SK-N-SH (cell line): ENCODE results near the gene ASB8. TPM values are rescaled to one million over a fixed set of nuclear protein-coding genes. Genes with fewer than 3 reads are reported as not detected.

Experiments
- CTCF ChIA-PET: fragments of 300-600, 350-600 bp; formaldehyde crosslinking; extraction: SDS; loops from one replicate; lab custom pipeline; 2021; lab: Yijun Ruan, JAX
- POLR2A ChIA-PET: fragments of 350-600 bp; sonication (Branson Sonifier 250); formaldehyde crosslinking; extraction: SDS; loops from one replicate; lab custom pipeline; 2020; ENCODE audit warnings: antibody characterized with exemption, inconsistent platforms; lab: Yijun Ruan, JAX
- DNase-seq: peaks from one replicate; pipeline ENCODE4 v3.0.0; 2012
- H2AFZ ChIP-seq: fragments of 200-600 bp; sonication (generic); 2 replicates; pipeline ENCODE4 v1.8.1; 2016; ENCODE audit warnings: antibody characterized with exemption, mild to moderate bottlenecking, low read depth
- H3F3A ChIP-seq: fragments of 200-600 bp; sonication (generic); replicated peaks from 2 replicates; pipeline ENCODE3; 2016; ENCODE audit warnings: antibody characterized with exemption, mild to moderate bottlenecking; ENCODE audit not compliant: insufficient read depth
- H3K27ac ChIP-seq, 2 experiments: fragments of 200-500 bp in 1 of 2; fragments of 200-600 bp in 1 of 2; sonication (Bioruptor generic) in 1 of 2; sonication (generic), shearing (Covaris generic) in 1 of 2; 2 replicates each; pipeline versions ENCODE4 v1.5.1 to v1.6.1; 2014 to 2016; ENCODE audit warnings: low read depth in 2 of 2, inconsistent platforms in 1 of 2, low read length in 1 of 2, mild to moderate bottlenecking in 1 of 2, mixed read lengths in 1 of 2
- H3K27me3 ChIP-seq: fragments of 200-600 bp; sonication (generic), shearing (Covaris generic); 2 replicates; pipeline ENCODE4 v1.6.1; 2016; ENCODE audit warnings: mixed run types; ENCODE audit not compliant: insufficient read depth
- H3K36me3 ChIP-seq, 2 experiments: fragments of 200-500 bp in 1 of 2; fragments of 200-600 bp in 1 of 2; sonication (Bioruptor generic) in 1 of 2; sonication (generic) in 1 of 2; replicated peaks in 1 of 2; 2 replicates each; pipeline versions ENCODE3 to v1.5.1; 2014 to 2016; ENCODE audit warnings: low read length in 1 of 2, mild to moderate bottlenecking in 1 of 2; ENCODE audit not compliant: insufficient read depth in 2 of 2, control insufficient read depth in 1 of 2
- H3K4me1 ChIP-seq, 2 experiments: fragments of 200-500 bp in 1 of 2; fragments of 200-600 bp in 1 of 2; sonication (Bioruptor generic) in 1 of 2; sonication (generic), shearing (Covaris generic) in 1 of 2; 2 replicates each; pipeline versions ENCODE4 v1.5.1 to v1.6.1; 2014 to 2016; ENCODE audit warnings: low read depth in 1 of 2, low read length in 1 of 2, mixed run types in 1 of 2; ENCODE audit not compliant: insufficient read depth in 2 of 2, control insufficient read depth in 1 of 2
- H3K4me2 ChIP-seq: fragments of 200-600 bp; sonication (generic), shearing (Covaris generic); 2 replicates; pipeline ENCODE4 v1.6.1; 2017; ENCODE audit warnings: mixed run types
- H3K4me3 ChIP-seq, 2 experiments: fragments of 200-500 bp in 1 of 2; fragments of 200-600 bp in 1 of 2; sonication (Bioruptor generic) in 1 of 2; sonication (generic), shearing (Covaris generic) in 1 of 2; 2 replicates each; pipeline versions ENCODE4 v1.5.1 to v1.8.1; 2014 to 2016; ENCODE audit warnings: low read depth in 2 of 2, inconsistent platforms in 1 of 2, low read length in 1 of 2, mild to moderate bottlenecking in 1 of 2, mixed read lengths in 1 of 2, moderate library complexity in 1 of 2
- H3K79me2 ChIP-seq: fragments of 200-600 bp; sonication (generic); 2 replicates; pipeline ENCODE4 v1.8.1; 2017; ENCODE audit warnings: mild to moderate bottlenecking; ENCODE audit not compliant: insufficient read depth
- H3K9ac ChIP-seq: fragments of 200-600 bp; sonication (generic); 2 replicates; pipeline ENCODE4 v1.6.1; 2017; ENCODE audit warnings: mixed run types
- H3K9me2 ChIP-seq: fragments of 200-600 bp; sonication (generic); 2 replicates; pipeline ENCODE4 v1.6.1; 2017; ENCODE audit warnings: mixed run types
- H3K9me3 ChIP-seq: fragments of 200-600 bp; sonication (generic); 2 replicates; pipeline ENCODE4 v1.6.1; 2017; ENCODE audit warnings: mixed run types, mild to moderate bottlenecking, moderate library complexity
- H4K20me1 ChIP-seq: fragments of 200-600 bp; sonication (generic); 2 replicates; pipeline ENCODE4 v1.6.1; 2017; ENCODE audit warnings: mild to moderate bottlenecking, mixed run types; ENCODE audit not compliant: insufficient read depth
- CTCF ChIP-seq: fragments of 200-600 bp; sonication (generic); IDR thresholded peaks from 2 replicates; pipeline ENCODE4 v1.6.1; 2017; ENCODE audit warnings: antibody characterized with exemption, mild to moderate bottlenecking, moderate library complexity
- ELF1 ChIP-seq: IDR thresholded peaks from 2 replicates; pipeline ENCODE4 v1.4.0; 2012
- EP300 ChIP-seq, 2 experiments: IDR thresholded peaks; 2 replicates each; pipeline versions ENCODE4 v1.4.0 to v1.6.1; 2012; ENCODE audit warnings: borderline replicate concordance in 1 of 2, low read depth in 1 of 2, low read length in 1 of 2
- FOXM1 ChIP-seq: IDR thresholded peaks from 2 replicates; pipeline ENCODE4 v1.4.0; 2012; ENCODE audit warnings: low read depth, mild to moderate bottlenecking
- GABPA ChIP-seq: IDR thresholded peaks from 2 replicates; pipeline ENCODE4 v1.4.0; 2012; ENCODE audit warnings: low read depth, mild to moderate bottlenecking
- GATA2 ChIP-seq: sonication (generic); formaldehyde crosslinking; IDR thresholded peaks from 2 replicates; pipeline ENCODE4 v1.5.0; 2020; ENCODE audit warnings: mild to moderate bottlenecking, missing genetic modification reagents
- IRF3 ChIP-seq: fragments of 150-350 bp; IDR thresholded peaks from 2 replicates; pipeline ENCODE4 v1.6.1; 2016; ENCODE audit warnings: mild to moderate bottlenecking, low read depth, low read length
- JUND ChIP-seq: IDR thresholded peaks from 2 replicates; pipeline ENCODE4 v1.4.0; 2012
- MAX ChIP-seq: IDR thresholded peaks from 2 replicates; pipeline ENCODE4 v1.4.0; 2012; ENCODE audit warnings: low read depth
- MXI1 ChIP-seq: IDR thresholded peaks from 2 replicates; pipeline ENCODE4 v1.6.1; 2012; ENCODE audit warnings: mild to moderate bottlenecking, low read depth, low read length, improper control_type of control experiment
- NFIC ChIP-seq: IDR thresholded peaks from 2 replicates; pipeline ENCODE4 v1.4.0; 2012; ENCODE audit warnings: borderline replicate concordance
- RCOR1 ChIP-seq: fragments of 150-350 bp; IDR thresholded peaks from 2 replicates; pipeline ENCODE4 v1.6.1; 2017; ENCODE audit warnings: antibody characterized with exemption, low read length
- RFX5 ChIP-seq: IDR thresholded peaks from 2 replicates; pipeline ENCODE4 v1.6.1; 2012; ENCODE audit warnings: mild to moderate bottlenecking, improper control_type of control experiment, low read length
- RXRA ChIP-seq: IDR thresholded peaks from 2 replicates; pipeline ENCODE4 v1.4.0; 2012; ENCODE audit warnings: low read depth, mild to moderate bottlenecking, borderline replicate concordance
- USF2 ChIP-seq: fragments of 150-350 bp; IDR thresholded peaks from 2 replicates; pipeline ENCODE4 v1.6.1; 2017; ENCODE audit warnings: antibody characterized with exemption, low read length, low read depth, borderline replicate concordance
- YY1 ChIP-seq: IDR thresholded peaks from 2 replicates; pipeline ENCODE4 v1.4.0; 2012; ENCODE audit warnings: low read depth, mild to moderate bottlenecking
- ZBTB33 ChIP-seq: IDR thresholded peaks from 2 replicates; pipeline ENCODE4 v1.4.0; 2012; ENCODE audit warnings: low read depth, borderline replicate concordance
- WGBS: methylation state at CpG from one replicate; pipeline ENCODE4 v1.1.6; 2017; ENCODE audit warnings: low lambda C conversion rate; 5-methylcytosine and 5-hydroxymethylcytosine counted together
- polyA plus RNA-seq, 3 experiments: library from polyadenylated mRNA; depleted of rRNA; stranded (reverse); fragments of >200 nt; gene quantifications; 2 replicates each; pipeline ENCODE4 v1.2.3, GENCODE V29; 2012

ASB8 gene
- polyA plus RNA-seq, 1 of the 3 experiments (the other 2 are of a cell fraction) = 13.8 TPM

- Histone ChIP-seq H3K9ac (no peak overlapping the region), H2AFZ (no peak overlapping the region), H3K4me1 (no peaks in the 10 kb centered on the region), H3K27me3 (no peaks in the 10 kb centered on the region), H3K4me3 (no peak overlapping the region), H4K20me1 (no peaks in the 10 kb centered on the region), H3K9me3 (no peaks in the 10 kb centered on the region), H3K27ac (no peak overlapping the region), H3K79me2 (no peaks in the 10 kb centered on the region), H3K4me2 (no peak overlapping the region), H3F3A (no peaks in the 10 kb centered on the region), H3K36me3 (peaks cover 21 to 84% of the 10 kb centered on the region in 2 experiments), H3K9me2 (no peaks in the 10 kb centered on the region)
- no peak for TF ChIP-seq NFIC
- no peak for TF ChIP-seq EP300 (IDR thresholded peaks at IDR 0.05; ENCODE audit: borderline replicate concordance in 1 of 2, low read depth in 1 of 2, low read length in 1 of 2)
- no peak for TF ChIP-seq RCOR1
- no peak for TF ChIP-seq MAX
- TF ChIP-seq ELF1 = no peak
- no peak for TF ChIP-seq FOXM1
- TF ChIP-seq RXRA = no peak
- TF ChIP-seq IRF3 = no peak
- no peak for TF ChIP-seq USF2
- TF ChIP-seq CTCF = no peak
- no peak for TF ChIP-seq JUND
- no peak for TF ChIP-seq RFX5
- TF ChIP-seq YY1 = no peak
- TF ChIP-seq MXI1 = no peak
- no peak for TF ChIP-seq GABPA
- TF ChIP-seq ZBTB33 = no peak
- TF ChIP-seq GATA2 (CRISPR knock-in tag) = no peak
- CTCF ChIA-PET = no interaction called here
- DNase-seq = no peak
- POLR2A ChIA-PET = no interaction called here
- 86% methylated on average over 5 of the region's 5 CpGs for whole genome bisulfite sequencing
Observed at GRCh38 chr12:48135027-48135426, 22.3 kb downstream of the ASB8 start.
